Central memory CD4-positive, alpha-beta T cell (primary cell): ENCODE results near the gene TBC1D5.
"Not testable (repeated sequence)": the region's sequence is repeated elsewhere in the genome, so short reads cannot be mapped to it uniquely, and the experiment has no call there.

ENCODE experiments used
- DNase-seq: peaks from one replicate; pipeline ENCODE4 v3.0.0; 2022

Gene TBC1D5

GRCh38 chr3:17542591-17542990 is 199.8 kb downstream of the TBC1D5 start:
- DNase-seq = no peak

- no peak for DNase-seq
Observed at GRCh38 chr3:17539436-17539835, 203.0 kb downstream of the TBC1D5 start.

- no peak for DNase-seq
Observed at GRCh38 chr3:17535274-17535673, 207.2 kb downstream of the TBC1D5 start.

- not testable (repeated sequence) for DNase-seq
Observed at GRCh38 chr3:17532446-17532845, 210.0 kb downstream of the TBC1D5 start.

- no peak for DNase-seq
Observed at GRCh38 chr3:17529677-17530076, 212.8 kb downstream of the TBC1D5 start.

GRCh38 chr3:17518189-17519059 is 224.0 kb downstream of the TBC1D5 start:
- DNase-seq = no peak

- DNase-seq = no peak
Observed at GRCh38 chr3:17515445-17516234, 226.8 kb downstream of the TBC1D5 start.

- DNase-seq = no peak
Observed at GRCh38 chr3:17514597-17514996, 227.8 kb downstream of the TBC1D5 start.

GRCh38 chr3:17510265-17510664 is 232.2 kb downstream of the TBC1D5 start:
- no peak for DNase-seq

GRCh38 chr3:17508180-17508752 is 234.2 kb downstream of the TBC1D5 start:
- DNase-seq = no peak

- no peak for DNase-seq
Observed at GRCh38 chr3:17507480-17507879, 235.0 kb downstream of the TBC1D5 start.

GRCh38 chr3:17505856-17506255 is 236.6 kb downstream of the TBC1D5 start:
- no peak for DNase-seq

- no peak for DNase-seq
Observed at GRCh38 chr3:17501745-17502144, 240.7 kb downstream of the TBC1D5 start.

GRCh38 chr3:17500618-17501017 is 241.8 kb downstream of the TBC1D5 start:
- no peak for DNase-seq

GRCh38 chr3:17494117-17494809 is 248.2 kb downstream of the TBC1D5 start:
- DNase-seq = no peak

- DNase-seq = no peak
Observed at GRCh38 chr3:17491601-17492000, 250.8 kb downstream of the TBC1D5 start.

- DNase-seq = not testable (repeated sequence)
Observed at GRCh38 chr3:17491190-17491589, 251.2 kb downstream of the TBC1D5 start.

GRCh38 chr3:17489139-17489538 is 253.3 kb downstream of the TBC1D5 start:
- DNase-seq = no peak

- no peak for DNase-seq
Observed at GRCh38 chr3:17481116-17481515, 261.3 kb downstream of the TBC1D5 start.

GRCh38 chr3:17479681-17480405 is 262.6 kb downstream of the TBC1D5 start:
- DNase-seq = no peak

GRCh38 chr3:17478673-17479072 is 263.8 kb downstream of the TBC1D5 start:
- no peak for DNase-seq

- no peak for DNase-seq
Observed at GRCh38 chr3:17473761-17474160, 268.7 kb downstream of the TBC1D5 start.
